ENCODE measurements around the gene HLCS.

HLCS gene

GRCh38 chr21:36985751-36986594 lies 19.5 kb upstream of the HLCS start:
- DNase-seq (ENCODE audit: low spot score), result no peak

DNA sequence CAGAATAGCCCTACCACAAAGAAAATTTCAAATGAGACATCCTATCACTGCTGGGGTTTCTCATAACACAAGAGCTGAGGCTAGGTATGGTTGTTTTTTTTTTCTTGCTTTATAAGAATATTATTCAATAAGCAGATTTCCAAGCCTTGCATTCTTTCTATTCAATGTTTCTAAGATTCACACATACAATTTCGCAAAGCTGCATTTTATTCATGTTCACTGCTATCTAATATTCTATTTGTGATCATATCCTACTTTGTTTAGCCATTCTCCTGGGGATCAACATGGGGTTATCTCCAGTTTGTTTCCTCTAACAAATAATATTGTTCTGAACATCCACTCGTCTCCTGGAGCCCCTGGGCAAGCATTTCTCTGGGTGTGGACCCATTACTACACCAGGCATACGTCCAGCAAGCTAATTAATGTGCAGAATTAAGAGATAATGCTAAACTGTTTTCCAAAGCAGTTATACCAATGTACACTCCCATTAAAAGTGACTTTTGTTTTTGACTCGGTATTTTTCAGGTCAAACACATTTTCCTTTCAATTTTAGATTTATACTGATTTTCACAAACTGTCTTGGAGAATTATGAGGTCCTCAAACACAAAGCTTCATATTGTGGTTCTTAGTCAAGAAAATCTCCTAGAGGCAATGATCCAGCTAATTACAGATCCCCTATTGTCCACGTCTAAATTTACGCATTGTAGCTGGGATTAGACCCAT lies 15.7 kb upstream of the HLCS start:
- DNase-seq (ENCODE audit: low spot score), result no peak

GRCh38 chr21:36981049-36981391 lies 14.6 kb upstream of the HLCS start:
- DNase-seq (ENCODE audit: low spot score), result no peak

- no peak for DNase-seq (ENCODE audit: low spot score)
Observed at GRCh38 chr21:36980280-36981048, 14.0 kb upstream of the HLCS start.

GRCh38 chr21:36976882-36977651 lies 10.6 kb upstream of the HLCS start:
- DNase-seq (ENCODE audit: low spot score), result peak; percentile 65

GRCh38 chr21:36976228-36976861 lies 9.9 kb upstream of the HLCS start:
- DNase-seq (ENCODE audit: low spot score), result no peak

GRCh38 chr21:36974851-36975192 lies 8.4 kb upstream of the HLCS start:
- DNase-seq (ENCODE audit: low spot score), result no peak

GRCh38 chr21:36973986-36974850 lies 7.7 kb upstream of the HLCS start:
- peak; percentile 23 for DNase-seq (ENCODE audit: low spot score)

DNA sequence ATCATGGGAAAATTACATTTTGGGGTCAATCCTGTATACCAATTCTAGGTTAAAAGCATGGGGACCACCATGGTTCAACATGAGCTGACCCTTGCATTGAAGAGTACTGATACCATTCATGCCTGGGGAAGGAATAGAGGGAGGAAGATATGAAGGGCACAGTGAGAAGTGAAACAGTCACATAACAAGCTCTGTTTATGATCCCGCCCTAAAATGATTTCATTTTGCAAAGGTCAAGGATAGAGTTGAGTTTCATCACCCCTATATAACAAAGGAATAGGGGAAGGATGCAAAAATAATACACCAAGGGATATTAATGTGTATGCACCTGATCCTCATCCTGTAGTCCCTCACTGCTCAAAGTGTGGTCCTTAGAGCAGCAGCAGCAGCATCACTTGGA lies 2.5 kb upstream of the HLCS start:
- no peak for DNase-seq (ENCODE audit: low spot score)

DNA sequence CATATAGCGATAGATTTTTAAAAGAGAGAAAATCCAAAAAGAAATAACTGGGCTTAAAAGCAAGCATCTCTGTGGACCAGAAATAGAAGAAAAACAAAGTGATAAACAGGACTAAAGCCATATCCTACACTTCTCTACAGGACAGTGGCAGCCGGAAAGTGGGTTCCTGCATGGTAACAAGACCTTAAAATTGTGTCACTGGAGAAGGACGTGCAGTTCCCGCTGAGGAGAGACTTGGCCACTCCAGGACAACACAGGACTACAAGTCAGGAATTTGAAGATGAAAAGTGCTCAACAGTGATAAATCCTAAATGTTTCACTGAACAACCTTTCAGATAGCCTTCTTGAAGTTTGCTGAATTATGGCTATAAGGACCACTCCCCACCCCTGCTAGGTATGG lies 1.9 kb upstream of the HLCS start:
- DNase-seq (ENCODE audit: low spot score), result no peak

DNA sequence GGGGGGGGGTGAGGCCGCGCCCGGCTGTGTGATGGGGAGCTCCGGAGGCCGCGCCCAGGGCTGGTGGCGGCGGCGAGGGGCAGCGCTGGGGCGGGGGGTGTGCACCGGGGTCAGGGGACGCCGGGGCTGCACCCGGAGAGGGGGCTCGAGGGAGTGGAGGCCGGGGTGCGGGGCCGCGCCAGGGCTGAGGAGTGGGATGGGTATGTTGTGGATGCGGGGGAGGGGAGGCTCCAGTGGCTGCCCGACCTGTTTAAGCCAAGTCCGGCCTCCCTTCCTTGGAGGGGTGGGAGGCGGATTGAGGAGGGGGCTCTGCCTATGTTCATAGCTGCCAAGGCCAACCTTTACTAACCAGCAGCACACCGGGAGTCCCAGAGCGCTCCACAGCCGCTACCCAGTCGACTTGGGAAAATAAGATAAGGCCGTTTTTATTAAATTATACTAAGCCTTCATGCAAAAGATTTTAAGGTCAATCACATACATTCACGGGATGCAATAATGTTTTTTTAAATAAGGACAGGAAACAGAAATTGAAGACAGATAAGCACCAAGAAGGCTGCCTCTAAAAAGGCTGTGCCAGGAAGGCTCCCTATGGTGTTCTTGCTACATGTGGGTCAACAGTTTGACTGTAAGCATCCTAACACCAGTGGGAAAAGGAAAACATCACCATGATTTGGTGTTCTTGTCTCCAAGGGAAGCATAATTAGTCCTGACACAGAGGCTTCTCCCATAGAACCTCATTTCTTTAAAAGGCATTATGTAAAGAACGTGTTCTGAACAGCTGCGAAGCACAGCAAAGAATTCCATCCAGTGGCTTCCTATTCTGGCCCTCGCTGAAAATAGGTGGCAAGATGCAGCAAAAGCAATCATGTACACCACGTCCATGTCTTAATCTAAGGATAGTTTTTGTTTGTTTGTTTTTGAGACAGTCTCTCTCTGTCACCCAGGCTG lies 626 bp upstream of the HLCS start:
- DNase-seq (ENCODE audit: low spot score), result peak; percentile 40

DNA sequence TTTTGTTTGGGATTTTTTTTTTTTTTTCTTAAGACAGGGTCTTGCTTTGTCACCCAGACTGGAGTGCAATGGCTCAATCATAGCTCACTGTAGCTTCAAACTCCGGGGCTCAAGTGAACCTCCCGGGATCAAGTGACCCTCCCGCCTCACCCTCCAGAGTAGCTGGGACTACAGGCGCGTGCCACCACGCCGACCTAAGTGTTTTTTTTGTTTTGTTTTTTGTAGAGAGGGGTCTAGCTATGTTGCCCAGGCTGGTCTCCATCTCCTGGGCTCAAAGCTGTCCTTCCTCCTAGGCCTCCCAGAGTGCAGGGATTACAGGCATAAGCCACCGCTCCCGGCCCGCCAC lies 776 bp downstream of the HLCS start:
- DNase-seq (ENCODE audit: low spot score), result no peak

- peak; percentile 63 for DNase-seq (ENCODE audit: low spot score)
Observed at GRCh38 chr21:36964827-36965719, 1.4 kb downstream of the HLCS start.

DNA sequence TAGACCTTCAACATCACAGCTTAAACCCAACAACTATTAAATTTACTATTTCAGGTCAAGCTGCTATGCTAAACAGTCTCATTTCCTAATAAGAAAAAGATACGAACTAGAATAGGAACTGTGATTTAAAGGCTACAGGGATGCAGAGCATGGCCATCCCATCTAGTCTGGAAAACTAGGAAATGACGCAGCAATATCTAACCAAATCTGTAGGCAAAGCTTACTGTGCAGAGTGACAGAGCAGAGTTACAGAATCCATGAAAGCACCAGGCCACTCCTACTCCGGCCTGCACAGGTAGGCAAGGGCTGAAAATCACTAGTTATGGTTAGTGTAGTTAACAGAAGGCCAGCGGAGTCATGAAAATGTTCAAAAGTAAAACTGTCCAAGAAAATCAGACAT lies 2.1 kb downstream of the HLCS start:
- DNase-seq (ENCODE audit: low spot score), result no peak

DNA sequence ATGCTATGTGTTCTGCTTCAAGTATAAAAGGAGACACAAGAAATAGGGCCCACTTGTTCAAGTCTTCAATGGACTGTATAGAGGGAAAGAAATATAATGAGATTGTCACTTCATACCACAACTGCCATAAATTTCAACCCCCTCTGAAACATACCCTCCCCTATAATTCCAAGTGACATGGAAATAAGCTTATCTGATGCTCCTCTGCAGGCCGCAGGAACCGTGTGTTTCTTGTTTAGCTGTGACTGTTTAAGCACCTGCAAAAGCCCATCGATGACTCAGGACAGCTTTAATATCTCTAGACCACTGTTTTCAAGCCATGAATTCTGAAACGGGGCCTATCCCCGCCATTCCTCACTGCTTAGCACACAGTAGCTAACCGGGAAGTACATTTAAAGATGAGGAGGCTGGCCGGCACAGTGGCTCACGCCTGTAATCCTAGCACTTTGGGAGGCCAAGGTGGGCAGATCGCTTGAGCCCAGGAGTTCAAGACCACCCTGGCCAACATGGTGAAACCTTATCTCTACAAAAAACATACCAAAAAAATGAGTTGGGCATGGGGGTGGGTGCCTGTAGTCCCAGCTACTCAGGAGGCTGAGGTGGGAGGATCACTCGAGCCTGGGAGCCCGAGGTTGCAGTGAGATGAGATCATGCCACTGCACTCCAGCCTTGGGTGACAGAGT lies 4.2 kb downstream of the HLCS start:
- DNase-seq (ENCODE audit: low spot score), result no peak

GRCh38 chr21:36960676-36961284 lies 5.7 kb downstream of the HLCS start:
- no peak for DNase-seq (ENCODE audit: low spot score)

GRCh38 chr21:36959020-36959835 lies 7.2 kb downstream of the HLCS start:
- no peak for DNase-seq (ENCODE audit: low spot score)

Measured in SW480 (cell line).